Measurements from ENCODE around the gene GALNT17.
A peak's percentile ranks its signal among the peaks of the same experiment; 100 is the strongest.
"Not testable (repeated sequence)": the region's sequence is repeated elsewhere in the genome, so short reads cannot be mapped to it uniquely, and the experiment has no call there.

Gene GALNT17

DNA sequence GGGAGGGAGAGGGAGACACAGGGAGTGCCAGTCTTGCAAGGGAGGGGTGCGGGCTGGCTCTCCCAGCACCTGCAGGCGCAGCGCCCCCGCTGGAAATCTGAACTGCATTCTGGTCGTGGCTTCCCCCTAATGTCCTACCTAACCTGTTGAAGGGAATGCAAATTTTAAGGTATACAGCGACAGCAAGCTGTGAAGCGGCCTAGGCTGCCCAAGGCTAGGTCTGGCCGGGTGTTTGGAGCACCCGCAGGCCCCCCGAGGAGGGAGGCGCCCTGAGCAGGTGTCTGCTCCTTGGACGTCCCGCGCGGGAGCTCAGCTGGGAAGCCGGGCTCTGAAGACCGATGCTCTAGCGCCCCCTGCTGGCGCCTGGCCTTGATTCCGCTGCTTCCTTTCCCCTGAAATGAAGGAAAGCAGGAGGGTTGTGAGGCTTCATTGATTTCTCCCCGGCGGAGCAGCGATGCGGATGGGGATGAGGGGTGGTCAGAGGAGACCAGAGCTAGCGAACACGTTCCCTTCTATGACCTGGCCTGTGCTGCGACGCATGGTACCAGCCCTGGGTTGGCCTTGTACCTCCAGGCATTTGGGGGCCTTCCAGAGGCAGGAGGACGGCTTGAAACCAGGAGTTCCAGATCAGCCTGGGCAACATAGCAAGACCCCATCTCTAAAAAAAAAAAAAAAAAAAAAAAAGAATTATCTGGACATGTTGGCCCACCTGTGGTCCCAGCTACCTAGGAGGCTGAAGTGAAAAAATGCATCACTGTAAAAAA, 601.3 kb downstream of the GALNT17 start:
- DNase-seq (ENCODE audit: low read depth in 2 of 2), result peak; percentile 32 to 41

DNA sequence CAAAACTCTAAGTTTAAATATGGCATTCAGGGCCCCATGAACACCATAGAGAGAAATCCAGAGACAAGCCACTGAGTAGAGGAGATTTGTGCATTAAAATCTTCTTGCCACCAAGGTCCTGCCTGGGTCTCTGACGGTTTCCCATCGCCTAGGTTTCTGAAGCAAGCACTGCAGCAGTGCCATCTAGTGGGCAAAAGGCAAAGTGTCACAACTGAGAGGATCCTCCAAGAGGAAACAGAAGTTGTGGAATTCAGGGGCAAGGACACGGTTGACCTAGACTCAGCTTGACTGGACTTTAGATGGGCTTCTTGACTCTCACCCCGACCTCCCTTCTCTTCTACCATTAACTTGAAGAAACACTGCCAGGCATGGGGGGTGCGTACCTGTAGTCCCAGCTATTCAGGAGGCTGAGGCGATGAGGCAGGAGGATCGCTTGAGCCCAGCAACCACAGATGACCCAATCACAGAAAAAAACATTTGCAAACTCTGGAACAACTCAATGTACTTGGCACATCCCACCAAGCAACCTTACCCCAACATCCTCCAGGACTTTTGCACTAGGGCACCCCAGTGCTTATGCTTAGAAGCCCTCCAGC, 604.1 kb downstream of the GALNT17 start:
- peak; percentile 14 to 25 for DNase-seq (ENCODE audit: low read depth in 2 of 2)

DNA sequence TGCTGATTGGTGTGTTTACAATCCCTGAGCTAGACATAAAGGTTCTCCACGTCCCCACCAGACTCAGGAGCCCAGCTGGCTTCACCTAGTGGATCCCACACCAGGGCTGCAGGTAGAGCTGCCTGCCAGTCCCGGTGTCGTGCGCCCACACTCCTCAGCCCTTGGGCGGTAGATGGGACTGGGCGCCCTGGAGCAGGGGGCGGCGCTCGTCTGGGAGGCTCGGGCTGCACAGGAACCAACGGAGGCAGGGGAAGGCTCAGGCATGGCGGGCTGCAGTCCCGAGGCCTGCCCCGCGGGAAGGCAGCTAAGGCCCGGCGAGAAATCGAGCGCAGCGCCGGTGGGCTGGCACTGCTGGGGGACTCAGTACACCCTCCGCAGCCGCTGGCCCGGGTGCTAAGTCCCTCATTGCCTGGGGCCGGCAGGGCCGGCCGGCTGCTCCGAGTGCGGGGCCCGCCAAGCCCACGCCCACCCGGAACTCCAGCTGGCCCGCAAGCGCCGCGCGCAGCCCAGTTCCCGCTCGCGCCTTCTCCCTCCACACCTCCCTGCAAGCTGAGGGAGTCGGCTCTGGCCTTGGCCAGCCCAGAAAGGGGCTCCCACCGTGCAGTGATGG, 606.1 kb downstream of the GALNT17 start:
- DNase-seq (ENCODE audit: low read depth in 2 of 2), result not testable (repeated sequence)

DNA sequence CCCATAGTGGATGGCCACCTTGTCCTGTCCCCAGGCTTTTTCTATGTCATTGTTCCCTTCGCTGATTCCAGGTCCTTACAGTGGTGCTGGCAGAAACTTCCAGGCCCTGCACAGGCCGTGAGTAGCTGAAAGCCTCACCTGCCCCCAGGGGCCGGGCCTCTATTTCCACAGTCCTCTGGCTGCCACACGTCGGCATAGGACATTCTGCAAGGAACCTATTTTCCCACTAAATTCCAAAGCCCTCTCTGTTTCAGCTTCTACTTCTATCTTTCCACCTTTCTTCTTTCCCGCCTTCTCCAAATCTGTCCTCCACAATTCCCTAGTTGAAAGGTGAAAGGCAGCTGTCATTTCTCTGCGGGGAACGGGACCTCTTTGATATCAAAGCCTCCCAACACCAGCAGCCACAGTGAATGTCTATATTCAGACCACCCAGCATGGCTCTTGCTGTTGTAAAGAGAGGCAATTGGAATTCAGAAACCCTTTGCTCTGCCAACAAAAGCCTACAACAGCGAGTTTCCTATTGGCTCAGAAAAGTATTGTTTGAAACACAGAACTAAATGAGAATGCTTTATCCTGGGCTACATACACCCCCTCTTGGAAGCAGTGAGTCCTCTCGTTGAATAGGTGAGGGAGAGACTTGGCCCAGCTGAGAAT, 607.7 kb downstream of the GALNT17 start:
- DNase-seq (ENCODE audit: low read depth in 2 of 2), result no peak

DNA sequence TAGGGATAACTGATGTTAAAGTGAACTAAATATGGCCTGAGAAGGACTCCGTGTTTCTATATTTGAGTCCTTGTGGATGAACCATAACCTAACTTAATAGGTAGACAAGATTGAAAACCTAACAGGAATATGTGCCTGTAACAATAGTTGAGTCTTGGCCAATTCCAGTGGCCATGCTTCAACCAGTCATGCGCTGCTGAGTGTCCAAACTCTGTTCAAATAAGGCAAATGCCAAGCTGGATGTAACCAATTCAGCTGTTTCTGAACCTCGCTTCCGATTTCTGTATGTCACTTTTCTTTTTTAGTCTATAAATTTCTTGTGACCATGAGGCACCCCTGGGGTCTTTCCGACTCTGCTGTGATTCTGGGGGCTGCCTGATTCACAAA, 608.2 kb downstream of the GALNT17 start:
- no peak for DNase-seq (ENCODE audit: low read depth in 2 of 2)

DNA sequence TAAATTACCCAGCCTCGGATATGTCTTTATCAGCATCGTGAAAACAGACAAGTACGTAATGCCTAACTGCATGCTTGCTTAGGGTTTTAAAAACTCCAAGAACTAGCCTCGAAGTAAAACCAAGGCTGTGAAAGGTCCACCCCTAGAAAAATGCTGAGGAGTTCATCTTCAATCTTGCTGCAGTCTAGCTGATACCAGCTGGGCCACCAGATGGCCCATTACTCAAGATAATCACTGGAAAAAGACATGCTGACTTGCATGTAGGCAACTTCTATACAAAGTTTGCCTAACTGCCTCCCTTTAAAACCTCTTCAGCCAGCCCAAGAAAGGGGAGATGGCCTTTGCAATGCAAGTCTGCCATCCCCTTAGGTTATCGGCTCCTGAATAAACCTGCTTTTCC, 614.1 kb downstream of the GALNT17 start:
- DNase-seq (ENCODE audit: low read depth in 2 of 2), result no peak

DNA sequence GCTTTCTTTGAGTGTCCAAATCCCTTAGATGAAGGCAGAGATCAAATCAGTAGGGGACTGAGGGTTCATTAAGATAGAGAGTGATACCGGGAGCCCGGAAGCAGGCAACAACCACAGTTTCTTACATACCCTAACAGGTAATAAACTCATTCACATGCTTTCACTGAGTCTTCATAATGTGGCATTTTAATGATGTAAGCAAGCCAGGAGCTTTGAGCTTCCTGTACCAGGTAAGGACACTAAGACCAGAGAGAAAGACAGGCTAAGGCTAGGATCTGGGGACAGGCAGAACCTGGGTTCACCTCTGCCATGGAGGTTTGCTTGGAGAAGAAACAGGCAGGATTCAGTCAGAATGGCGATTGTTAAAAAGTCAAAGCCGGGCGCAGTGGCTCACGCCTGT, 618.3 kb downstream of the GALNT17 start:
- no peak for DNase-seq (ENCODE audit: low read depth in 2 of 2)

DNA sequence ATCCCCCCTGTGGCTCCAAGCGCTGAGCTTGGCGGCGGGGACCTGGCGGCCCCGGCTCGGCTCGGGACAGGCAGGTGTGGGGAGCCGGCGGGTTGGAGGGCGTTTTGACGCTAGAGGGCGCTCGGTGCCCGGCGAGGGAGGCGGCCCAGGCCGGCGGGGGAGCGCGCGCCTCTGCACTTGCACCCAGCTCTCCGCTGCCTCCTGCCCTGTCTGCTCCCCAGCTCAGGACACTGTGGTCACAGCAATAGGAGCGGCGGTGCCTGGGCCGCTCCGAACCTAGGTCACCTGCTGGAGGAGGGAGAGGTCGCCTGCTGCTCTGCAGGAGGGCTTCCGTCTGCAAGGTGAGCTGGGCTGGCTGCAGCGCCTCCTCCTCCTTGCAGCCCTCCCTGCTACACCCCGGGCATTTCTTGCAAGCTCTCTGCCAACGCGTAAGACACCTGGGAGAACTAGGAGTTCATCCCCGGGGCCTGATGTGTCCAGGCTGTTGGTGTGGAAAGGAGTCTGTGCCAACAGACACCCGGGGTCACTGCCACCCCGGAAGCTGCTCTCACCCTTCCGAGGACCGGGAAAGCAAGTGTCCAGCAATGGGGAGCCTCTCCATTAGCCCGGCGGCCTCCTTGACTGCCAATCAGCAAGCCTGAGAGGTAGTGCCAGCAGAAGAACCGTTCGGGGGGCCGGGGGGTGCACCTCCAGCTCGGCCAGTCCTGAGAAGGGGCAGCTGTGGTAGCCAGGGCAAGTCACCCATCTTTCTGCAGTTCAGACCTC, 620.4 kb downstream of the GALNT17 start:
- DNase-seq (ENCODE audit: low read depth in 2 of 2), result no peak

DNA sequence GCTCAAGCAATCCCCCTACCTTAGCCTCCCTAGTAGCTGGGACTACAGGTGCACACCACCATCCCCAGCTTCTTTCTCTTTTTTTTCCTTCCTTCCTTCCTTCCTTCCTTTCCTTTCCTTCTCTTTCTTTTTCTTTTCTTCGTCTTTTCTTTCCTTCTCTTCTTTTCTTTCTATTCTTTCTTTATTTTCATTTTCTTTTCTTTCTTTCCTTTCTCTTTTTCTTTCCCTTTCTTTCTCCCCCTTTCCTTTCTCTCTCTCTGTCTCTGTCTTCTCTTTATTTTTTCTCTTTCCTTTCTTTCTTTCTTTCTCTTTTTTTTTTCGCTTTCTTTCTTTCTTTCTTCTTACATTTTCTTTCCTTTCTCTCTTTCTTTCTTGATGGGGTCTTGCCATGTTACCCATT, 621.3 kb downstream of the GALNT17 start:
- no peak for DNase-seq (ENCODE audit: low read depth in 2 of 2)

DNA sequence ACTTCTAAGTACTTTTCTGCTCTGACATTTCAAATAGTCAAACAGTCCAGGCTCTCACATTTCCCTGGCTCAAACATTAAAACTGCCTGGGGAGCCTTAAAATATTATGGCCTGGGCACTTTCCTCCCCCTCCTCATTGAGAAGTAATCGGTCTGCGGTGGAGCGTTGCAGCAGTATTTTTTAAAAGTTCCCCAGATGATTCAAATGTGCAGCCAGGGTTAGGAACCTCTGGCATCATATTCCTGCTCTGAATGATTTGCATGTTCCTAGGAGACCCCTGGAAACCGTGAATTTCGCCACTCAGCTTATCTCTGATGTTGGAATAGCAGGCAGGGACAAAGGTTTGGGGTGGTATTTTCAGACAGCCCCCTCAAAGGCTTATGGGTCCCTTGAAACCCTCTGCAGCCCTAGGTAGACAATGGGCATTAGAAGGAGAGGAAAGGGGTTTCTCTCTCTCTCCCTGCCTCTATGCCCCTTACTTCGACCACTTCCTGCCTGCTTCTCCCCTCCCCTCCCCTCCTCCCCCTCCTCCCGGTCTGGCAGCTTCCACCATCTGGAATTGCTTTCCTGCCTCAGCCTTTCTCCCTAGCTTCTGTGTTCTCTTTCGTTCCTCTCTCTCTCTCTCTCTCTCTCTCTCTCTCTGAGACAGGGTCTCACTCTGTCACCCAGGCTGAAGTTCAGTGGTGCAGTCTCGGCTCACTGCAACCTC, 622.2 kb downstream of the GALNT17 start:
- peak in 1 of 2 experiments; percentile 13 for DNase-seq (ENCODE audit: low read depth in 2 of 2)

DNA sequence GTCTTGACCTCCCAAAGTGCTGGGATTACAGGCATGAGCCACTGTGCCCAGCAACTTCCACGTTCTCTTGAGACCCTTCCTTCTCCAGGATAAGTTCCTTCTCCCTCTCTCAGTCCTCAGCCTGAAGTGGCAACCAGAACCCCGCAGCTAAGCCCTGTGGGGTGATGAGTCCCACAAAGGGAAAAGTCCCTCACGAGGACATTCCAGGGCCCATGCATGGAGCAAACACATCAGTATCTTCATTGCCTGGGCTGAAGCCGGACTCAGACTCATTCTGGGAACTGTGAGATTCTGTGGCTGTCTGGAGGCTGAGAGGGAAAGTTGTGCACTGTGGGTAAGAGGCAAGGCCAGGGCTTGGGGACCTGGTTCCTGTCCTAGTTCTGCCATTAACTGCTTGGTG, 622.9 kb downstream of the GALNT17 start:
- DNase-seq (ENCODE audit: low read depth in 2 of 2), result no peak

DNA sequence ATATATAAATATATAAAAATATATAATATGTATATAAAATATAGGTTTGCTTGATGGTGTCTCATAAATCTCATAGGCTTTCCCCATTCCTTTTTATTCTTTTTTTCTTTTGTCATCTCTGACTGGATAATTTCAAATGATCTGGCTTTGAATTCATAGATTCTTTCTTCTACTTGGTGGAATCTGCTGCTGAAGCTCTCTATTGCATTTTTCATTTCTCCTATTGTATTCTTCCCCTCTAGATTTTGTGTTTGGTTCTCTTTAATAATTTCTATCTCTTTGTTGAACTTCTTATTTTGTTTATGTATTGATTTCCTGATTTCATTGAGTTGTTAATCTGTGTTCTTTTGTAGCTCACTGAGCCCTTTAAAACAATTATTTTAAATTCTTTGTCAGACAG, 629.4 kb downstream of the GALNT17 start:
- DNase-seq (ENCODE audit: low read depth in 2 of 2), result no peak
